Measurements from ENCODE around the gene STX8. TPM values are rescaled to one million over a fixed set of nuclear protein-coding genes. Genes with fewer than 3 reads are reported as not detected.

The STX8 gene
- total RNA-seq, 1 experiment from 2014 or later: 50.3 TPM

GRCh38 chr17:9244066-9245052 is 331.3 kb downstream of the STX8 start:
- Histone ChIP-seq H3K4me1 (ENCODE audit: control insufficient read depth, insufficient read depth, low read length) (peaks cover 10% of the 10 kb centered on the region), H3K4me3 (ENCODE audit: low read depth in 2 of 2, low read length in 2 of 2) (no peak overlapping the region), H3K36me3 (ENCODE audit: control insufficient read depth, insufficient read depth, low read length) (no peaks in the 10 kb centered on the region), H3K9me3 (ENCODE audit: control insufficient read depth, insufficient read depth, low read depth, low read length) (no peaks in the 10 kb centered on the region), H3K27ac (ENCODE audit: low read length) (no peak overlapping the region), H3K27me3 (ENCODE audit: control insufficient read depth, insufficient read depth, low read length) (no peaks in the 10 kb centered on the region)
- in situ Hi-C loops (cut with HindIII; ENCODE audit: low pct_unique_long_range_greater_than_20kb, low sequenced_read_pairs): no loop called here
- TF ChIP-seq POLR2AphosphoS5 (IDR thresholded peaks at IDR 0.05; ENCODE audit: low read depth, low read length): no peak
- no peak for TF ChIP-seq SIN3A (IDR thresholded peaks at IDR 0.05; ENCODE audit: borderline replicate concordance, insufficient read depth, low read depth, low read length)
- no peak for TF ChIP-seq CTCF (IDR thresholded peaks at IDR 0.05)
- TF ChIP-seq REST (IDR thresholded peaks at IDR 0.05; ENCODE audit: insufficient read depth in 1 of 2, low read depth in 2 of 2, low read length in 1 of 2): no peak
- TF ChIP-seq TCF7L2 (IDR thresholded peaks at IDR 0.05; ENCODE audit: low read depth, low read length): no peak
- CTCF ChIA-PET: no interaction called here
- POLR2A ChIA-PET: no interaction called here
- DNase-seq (ENCODE audit: low read depth, low spot score) (no peak), ATAC-seq (no peak)
- intact Hi-C loops (cut with micrococcal nuclease; ENCODE audit: unreplicated experiment): no loop called here
- no TSS peak for BruUV-seq (replicated peaks)

- TF ChIP-seq SIN3A (IDR thresholded peaks at IDR 0.05; ENCODE audit: borderline replicate concordance, insufficient read depth, low read depth, low read length) (no peak), TCF7L2 (IDR thresholded peaks at IDR 0.05; ENCODE audit: low read depth, low read length) (no peak), REST (IDR thresholded peaks at IDR 0.05; ENCODE audit: insufficient read depth in 1 of 2, low read depth in 2 of 2, low read length in 1 of 2) (no peak), POLR2AphosphoS5 (IDR thresholded peaks at IDR 0.05; ENCODE audit: low read depth, low read length) (no peak), CTCF (IDR thresholded peaks at IDR 0.05) (no peak)
- H3K27ac ChIP-seq (ENCODE audit: low read length): no peak overlapping the region
- in situ Hi-C loops (cut with HindIII; ENCODE audit: low pct_unique_long_range_greater_than_20kb, low sequenced_read_pairs) (no loop called here), intact Hi-C loops (cut with micrococcal nuclease; ENCODE audit: unreplicated experiment) (no loop called here)
- POLR2A ChIA-PET: no interaction called here
- H3K4me1 ChIP-seq (ENCODE audit: control insufficient read depth, insufficient read depth, low read length): peaks cover 10% of the 10 kb centered on the region
- no TSS peak for BruUV-seq (replicated peaks)
- H3K36me3 ChIP-seq (ENCODE audit: control insufficient read depth, insufficient read depth, low read length): no peaks in the 10 kb centered on the region
- CTCF ChIA-PET: no interaction called here
- no peaks in the 10 kb centered on the region for H3K27me3 ChIP-seq (ENCODE audit: control insufficient read depth, insufficient read depth, low read length)
- ATAC-seq: no peak
- no peak overlapping the region for H3K4me3 ChIP-seq (ENCODE audit: low read depth in 2 of 2, low read length in 2 of 2)
- H3K9me3 ChIP-seq (ENCODE audit: control insufficient read depth, insufficient read depth, low read depth, low read length): no peaks in the 10 kb centered on the region
- no peak for DNase-seq (ENCODE audit: low read depth, low spot score)
These were observed 332.6 kb downstream of the STX8 start for GRCh38 chr17:9242983-9243382.
